Liver (tissue), 2 donors: ENCODE data around the gene KRTAP10-5.

Experiments used
- JUND ChIP-seq, 2 donors: IDR thresholded peaks; 2 replicates each; pipeline ENCODE4 v1.6.1; 2016; ENCODE audit warnings: antibody characterized with exemption in 2 of 2
- TAF1 ChIP-seq: conservative IDR thresholded peaks from 2 replicates; pipeline ENCODE4 v1.6.1; 2016; ENCODE audit warnings: antibody characterized with exemption, mild to moderate bottlenecking
- donor health status: healthy.

GRCh38 chr21:44581158-44581557 lies 754 bp upstream of the KRTAP10-5 start:
- TF ChIP-seq TAF1 (no peak), JUND (IDR thresholded peaks at IDR 0.05) (no peak)
